ENCODE results near the gene SENP7. TPM values are rescaled to one million over a fixed set of nuclear protein-coding genes. Genes with fewer than 3 reads are reported as not detected.
"Not testable (repeated sequence)": the region's sequence is repeated elsewhere in the genome, so short reads cannot be mapped to it uniquely, and the experiment has no call there.

SENP7 gene
- polyA plus RNA-seq, 1 of the 3 experiments (the other 2 are of a cell fraction) = 2.7 TPM

DNA sequence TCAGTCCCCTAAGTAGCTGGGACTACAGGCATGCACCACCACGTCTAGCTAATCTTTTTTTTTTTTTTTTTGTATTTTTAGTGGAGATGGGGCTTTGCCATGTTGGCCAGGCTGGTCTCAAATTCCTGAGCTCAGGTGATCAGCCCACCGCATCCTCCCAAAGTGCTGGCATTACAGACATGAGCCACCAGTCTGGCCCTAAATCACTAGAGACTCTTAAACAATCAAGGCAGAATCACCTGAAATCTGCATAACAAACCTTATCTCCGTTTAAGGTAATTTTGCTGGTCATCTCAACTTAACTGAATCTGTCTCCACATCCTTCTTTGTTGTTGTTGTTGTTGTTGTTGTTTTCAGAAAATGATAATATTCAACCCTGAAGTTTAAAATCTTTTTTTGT lies 43.1 kb upstream of the SENP7 start:
- WGBS (ENCODE audit: low lambda C conversion rate) = 36% methylated on average over 3 of the region's 3 CpGs
- Histone ChIP-seq H3K4me3 (ENCODE audit: low read depth in 2 of 2, low read length in 1 of 2) (no peak overlapping the region), H4K20me1 (ENCODE audit: insufficient read depth) (no peaks in the 10 kb centered on the region), H3K4me1 (ENCODE audit: control insufficient read depth in 1 of 2, insufficient read depth in 2 of 2, low read depth in 1 of 2, low read length in 1 of 2) (no peaks in the 10 kb centered on the region), H3K27ac (ENCODE audit: low read depth in 2 of 2, low read length in 1 of 2) (no peak overlapping the region), H3K27me3 (ENCODE audit: insufficient read depth) (peaks cover 4% of the 10 kb centered on the region; the same call in 1 of the 2 replicates), H3F3A (replicated peaks; ENCODE audit: insufficient read depth) (no peaks in the 10 kb centered on the region), H3K9me3 (no peaks in the 10 kb centered on the region), H2AFZ (ENCODE audit: low read depth) (no peak overlapping the region), H3K79me2 (ENCODE audit: insufficient read depth) (no peaks in the 10 kb centered on the region), H3K36me3 (replicated peaks in 1 of 2; ENCODE audit: control insufficient read depth in 1 of 2, insufficient read depth in 2 of 2, low read length in 1 of 2) (no peaks in the 10 kb centered on the region), H3K9ac (no peak overlapping the region), H3K4me2 (no peak overlapping the region), H3K9me2 (no peaks in the 10 kb centered on the region)
- ChIA-PET POLR2A (no interaction called here), CTCF (interaction anchor here (1.4 kb wide), 1 partner anchor 18 kb away, joined by 3 read pairs; the partner anchor contains the start of gene PCNP)
- TF ChIP-seq, protein P1, sequence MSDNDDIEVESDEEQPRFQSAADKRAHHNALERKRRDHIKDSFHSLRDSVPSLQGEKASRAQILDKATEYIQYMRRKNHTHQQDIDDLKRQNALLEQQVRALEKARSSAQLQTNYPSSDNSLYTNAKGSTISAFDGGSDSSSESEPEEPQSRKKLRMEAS (IDR thresholded peaks at IDR 0.05; ENCODE audit: low read depth) = no peak
- TF ChIP-seq EZH2phosphoT487 (IDR thresholded peaks at IDR 0.05; ENCODE audit: borderline replicate concordance, low read depth) (no peak), NFIC (IDR thresholded peaks at IDR 0.05; ENCODE audit: borderline replicate concordance) (no peak), TCF12 (IDR thresholded peaks at IDR 0.05) (no peak), SMC3 (IDR thresholded peaks at IDR 0.05; ENCODE audit: low read depth, low read length) (no peak), FOXJ3 (CRISPR knock-in tag; IDR thresholded peaks at IDR 0.05) (no peak), CHD2 (IDR thresholded peaks at IDR 0.05; ENCODE audit: low read length, partially characterized antibody) (no peak), PBX3 (IDR thresholded peaks at IDR 0.05) (no peak), GATA2 (CRISPR knock-in tag; IDR thresholded peaks at IDR 0.05) (no peak)
- no peak for DNase-seq

- 64% methylated on average over 5 of the region's 5 CpGs for WGBS (ENCODE audit: low lambda C conversion rate)
- H3K9me2 ChIP-seq; H3F3A ChIP-seq (replicated peaks; ENCODE audit: insufficient read depth); H3K9me3 ChIP-seq; H4K20me1 ChIP-seq (ENCODE audit: insufficient read depth); H3K79me2 ChIP-seq (ENCODE audit: insufficient read depth); H3K27ac ChIP-seq (ENCODE audit: low read depth in 2 of 2, low read length in 1 of 2); CTCF ChIA-PET; H3K9ac ChIP-seq; DNase-seq; H3K4me3 ChIP-seq (ENCODE audit: low read depth in 2 of 2, low read length in 1 of 2); H3K36me3 ChIP-seq (replicated peaks in 1 of 2; ENCODE audit: control insufficient read depth in 1 of 2, insufficient read depth in 2 of 2, low read length in 1 of 2); H3K4me2 ChIP-seq; H2AFZ ChIP-seq (ENCODE audit: low read depth); H3K27me3 ChIP-seq (ENCODE audit: insufficient read depth); H3K4me1 ChIP-seq (ENCODE audit: control insufficient read depth in 1 of 2, insufficient read depth in 2 of 2, low read depth in 1 of 2, low read length in 1 of 2): not testable (repeated sequence)
- POLR2A ChIA-PET = interaction anchor here (0.7 kb wide), 1 partner anchor 27 kb away, joined by 3 read pairs; no protein-coding TSS in a partner anchor
Measured at GRCh38 chr3:101553381-101553780, 40.4 kb upstream of the SENP7 start.

- H3K36me3 ChIP-seq (replicated peaks in 1 of 2; ENCODE audit: control insufficient read depth in 1 of 2, insufficient read depth in 2 of 2, low read length in 1 of 2); H3K9me2 ChIP-seq; CTCF ChIA-PET; H3K4me1 ChIP-seq (ENCODE audit: control insufficient read depth in 1 of 2, insufficient read depth in 2 of 2, low read depth in 1 of 2, low read length in 1 of 2); H3F3A ChIP-seq (replicated peaks; ENCODE audit: insufficient read depth); H3K79me2 ChIP-seq (ENCODE audit: insufficient read depth); H3K4me3 ChIP-seq (ENCODE audit: low read depth in 2 of 2, low read length in 1 of 2); H3K9ac ChIP-seq; H3K27me3 ChIP-seq (ENCODE audit: insufficient read depth); H3K9me3 ChIP-seq; H2AFZ ChIP-seq (ENCODE audit: low read depth); POLR2A ChIA-PET; H4K20me1 ChIP-seq (ENCODE audit: insufficient read depth); H3K27ac ChIP-seq (ENCODE audit: low read depth in 2 of 2, low read length in 1 of 2); DNase-seq; H3K4me2 ChIP-seq: not testable (repeated sequence)
- WGBS (ENCODE audit: low lambda C conversion rate) = 83% methylated on average over 13 of the region's 50 CpGs
Measured at GRCh38 chr3:101551359-101552081, 38.5 kb upstream of the SENP7 start.

Data from SK-N-SH (cell line).